GM12878 (cell line): ENCODE data around the gene FCRL6. TPM values are rescaled to one million over a fixed set of nuclear protein-coding genes. Genes with fewer than 3 reads are reported as not detected.

Experiments used
- ATAC-seq: fragments of 200-7000 bp; cut with Tn5 transposase; 3 replicates; pipeline ENCODE4 v1.9.1; 2020; ENCODE audit warnings: mild to moderate bottlenecking, moderate library complexity
- BruUV-seq: library from RNA; stranded (reverse); fragments of 400-500 nt; replicated peaks from 2 replicates; lab custom pipeline; 2021; lab: Mats Ljungman, UMichigan
- CTCF ChIA-PET: fragments of 300-600 bp; sonication (Branson Sonifier 250); formaldehyde crosslinking; extraction: SDS; loops from one replicate; lab custom pipeline; 2021; ENCODE audit warnings: inconsistent platforms; lab: Yijun Ruan, JAX
- POLR2A ChIA-PET: fragments of 350-600 bp; formaldehyde crosslinking; extraction: SDS; loops from one replicate; lab custom pipeline; 2021; ENCODE audit warnings: inconsistent platforms; lab: Charles Lee
- RAD21 ChIA-PET: fragments of 300-600 bp; sonication (Branson Sonifier 250); formaldehyde crosslinking; loops from one replicate; lab custom pipeline; 2023; ENCODE audit warnings: antibody characterized with exemption; ENCODE audit not compliant: unreplicated experiment; lab: Charles Lee
- SMC1A ChIA-PET: fragments of 300-600 bp; sonication (Branson Sonifier 250); formaldehyde crosslinking; loops from one replicate; lab custom pipeline; 2023; ENCODE audit not compliant: unreplicated experiment, uncharacterized antibody; lab: Charles Lee
- DNase-seq: peaks from one replicate; pipeline ENCODE4 v3.0.0-alpha.2; 2011; ENCODE audit warnings: low read depth, low spot score
- FAIRE-seq: peaks from 3 replicates; lab custom pipeline; 2011; peaks lifted over from hg19 to GRCh38; lab: Jason Lieb, UNC
- H2AFZ ChIP-seq: 2 replicates; pipeline ENCODE4 v1.6.0; 2011; ENCODE audit warnings: low read depth, low read length, control low read depth; ENCODE audit not compliant: control insufficient read depth
- H3K27ac ChIP-seq: 2 replicates; pipeline ENCODE4 v1.5.1; 2011; ENCODE audit warnings: control low read depth; ENCODE audit not compliant: control insufficient read depth, insufficient read depth
- H3K27me3 ChIP-seq, 2 experiments: replicated peaks in 1 of 2; 2 replicates each; pipeline versions ENCODE4 v1.6.0 to v1.6.1; 2011; ENCODE audit warnings: low read length in 1 of 2; ENCODE audit not compliant: control insufficient read depth in 2 of 2, insufficient read depth in 2 of 2
- H3K36me3 ChIP-seq, 2 experiments: 2 replicates each; pipeline ENCODE4 v1.5.1; 2011; ENCODE audit warnings: low read length in 1 of 2; ENCODE audit not compliant: control insufficient read depth in 2 of 2, insufficient read depth in 2 of 2
- H3K4me1 ChIP-seq: 2 replicates; pipeline ENCODE4 v1.6.1; 2011; ENCODE audit warnings: mild to moderate bottlenecking, low read length, moderate library complexity, mixed read lengths; ENCODE audit not compliant: control insufficient read depth, insufficient read depth
- H3K4me2 ChIP-seq: 2 replicates; pipeline ENCODE4 v1.6.0; 2011; ENCODE audit warnings: control low read depth; ENCODE audit not compliant: control insufficient read depth, insufficient read depth
- H3K4me3 ChIP-seq: fragments of 200-600 bp; sonication (generic); 2 replicates; pipeline ENCODE4 v1.5.1; 2016
- H3K79me2 ChIP-seq: 2 replicates; pipeline ENCODE4 v1.6.0; 2011; ENCODE audit warnings: low read length; ENCODE audit not compliant: control insufficient read depth, insufficient read depth
- H3K9ac ChIP-seq: 2 replicates; pipeline ENCODE4 v1.8.0; 2011; ENCODE audit warnings: low read length, control low read depth, mixed read lengths; ENCODE audit not compliant: control insufficient read depth, insufficient read depth
- H3K9me3 ChIP-seq: replicated peaks from 3 replicates; pipeline ENCODE4 v1.5.1; 2011; ENCODE audit warnings: mild to moderate bottlenecking, low read length; ENCODE audit not compliant: control insufficient read depth, insufficient read depth
- H4K20me1 ChIP-seq: 2 replicates; pipeline ENCODE4 v1.6.0; 2011; ENCODE audit not compliant: control insufficient read depth, insufficient read depth
- BHLHE40 ChIP-seq, 2 experiments: fragments of 450-650 bp in 1 of 2; IDR thresholded peaks; 2 replicates each; pipeline ENCODE4 v1.6.1; 2011 to 2017; ENCODE audit warnings: low read depth in 2 of 2, borderline replicate concordance in 1 of 2, improper control_type of control experiment in 1 of 2, low read length in 1 of 2, mild to moderate bottlenecking in 1 of 2
- GATAD2B ChIP-seq: fragments of 450-650 bp; conservative IDR thresholded peaks from 2 replicates; pipeline ENCODE4 v1.6.1; 2017; ENCODE audit warnings: low read depth, mild to moderate bottlenecking, moderate library complexity
- IKZF2 ChIP-seq, 2 experiments: fragments of 450-650 bp; IDR thresholded peaks; 2 replicates each; pipeline ENCODE4 v1.6.1; 2017; ENCODE audit warnings: mild to moderate bottlenecking in 2 of 2, moderate library complexity in 2 of 2
- IRF4 ChIP-seq: IDR thresholded peaks from 2 replicates; pipeline ENCODE4 v1.6.1; 2011; ENCODE audit warnings: low read depth, low read length
- JUNB ChIP-seq: IDR thresholded peaks from 2 replicates; pipeline ENCODE4 v1.6.1; 2016; ENCODE audit warnings: antibody characterized with exemption, mild to moderate bottlenecking
- MEF2B ChIP-seq: fragments of 450-650 bp; IDR thresholded peaks from 2 replicates; pipeline ENCODE4 v1.6.1; 2018; ENCODE audit warnings: mild to moderate bottlenecking, moderate library complexity; ENCODE audit not compliant: partially characterized antibody, poor library complexity, severe bottlenecking
- MTA2 ChIP-seq: fragments of 450-650 bp; IDR thresholded peaks from 2 replicates; pipeline ENCODE4 v1.6.1; 2016; ENCODE audit warnings: low read depth, mild to moderate bottlenecking, moderate library complexity
- SIX5 ChIP-seq: IDR thresholded peaks from 2 replicates; pipeline ENCODE4 v1.6.1; 2011; ENCODE audit warnings: mild to moderate bottlenecking, low read depth, low read length, moderate library complexity; ENCODE audit not compliant: severe bottlenecking
- SMARCA5 ChIP-seq: fragments of 450-650 bp; IDR thresholded peaks from 2 replicates; pipeline ENCODE4 v1.6.1; 2017; ENCODE audit warnings: mild to moderate bottlenecking
- SUZ12 ChIP-seq: fragments of 200-600 bp; sonication (generic); IDR thresholded peaks from one replicate; pipeline ENCODE4 v1.6.1; 2018; ENCODE audit warnings: antibody characterized with exemption, mild to moderate bottlenecking; ENCODE audit not compliant: unreplicated experiment
- ZZZ3 ChIP-seq: IDR thresholded peaks from 2 replicates; pipeline ENCODE4 v1.6.1; 2011; ENCODE audit warnings: low read depth; ENCODE audit not compliant: control insufficient read depth, insufficient read length
- WGBS: methylation state at CpG from one replicate; pipeline ENCODE4 v1.1.6; 2016; ENCODE audit warnings: low lambda C conversion rate; ENCODE audit not compliant: insufficient replicate concordance, insufficient coverage; ENCODE audit errors: missing lambda C conversion rate; 5-methylcytosine and 5-hydroxymethylcytosine counted together
- in situ Hi-C: fragments of 300-500 bp; cut with MboI; formaldehyde crosslinking; loops from 9 replicates; pipeline ENCODE4 v1.14.3; 2018; ENCODE audit warnings: mixed read lengths
- intact Hi-C: fragments of 100-400 bp; cut with micrococcal nuclease; formaldehyde crosslinking; loops from one replicate; pipeline ENCODE4 v1.14.2; 2022; ENCODE audit not compliant: unreplicated experiment
- polyA plus RNA-seq, 11 experiments: library from polyadenylated mRNA; depleted of rRNA in 4 of 11; unstranded in 6 of 11; stranded (reverse) in 5 of 11; fragments of >200 nt; fragmentation: Nextera tagmentation in 4 of 11; fragmentation: Illumina TruSeq in 1 of 11; extraction: Ambion mirVana in 4 of 11; extraction: Trizol in 1 of 11; gene quantifications; 1 replicate in 1 of 11; 2 replicates in 10 of 11; pipeline versions ENCODE4 v1.2.1 to v1.2.3, GENCODE V29; 2011 to 2016; ENCODE audit warnings: inconsistent platforms in 2 of 11, missing spikeins in 2 of 11, low read depth in 1 of 11
- total RNA-seq, 4 experiments: library from RNA; depleted of rRNA in 3 of 4; stranded (reverse); fragments of >200 nt in 3 of 4; fragmentation: Illumina TruSeq in 1 of 4; extraction: Trizol in 1 of 4; gene quantifications; 2 replicates each; pipeline versions ENCODE4 v1.2.1 to v1.2.3, GENCODE V29; 2013 to 2021
- TF ChIP-seq, protein P1 (sequence below): IDR thresholded peaks from 2 replicates; pipeline ENCODE4 v1.6.1; 2012; ENCODE audit warnings: improper control_type of control experiment, low read depth, low read length; ENCODE audit not compliant: insufficient replicate concordance
- TF ChIP-seq, protein P2 (sequence below): fragments of 450-650 bp; formaldehyde crosslinking; IDR thresholded peaks from 2 replicates; pipeline ENCODE4 v1.4.0; 2022; ENCODE audit warnings: mild to moderate bottlenecking, moderate library complexity

The FCRL6 gene
- total and polyA plus RNA-seq, 10 of the 15 experiments (the other 5 are each of a cell fraction or from before 2014, with no cell fraction given) = 0.04 to 0.16 (median 0.11) TPM; not detected in 7

DNA sequence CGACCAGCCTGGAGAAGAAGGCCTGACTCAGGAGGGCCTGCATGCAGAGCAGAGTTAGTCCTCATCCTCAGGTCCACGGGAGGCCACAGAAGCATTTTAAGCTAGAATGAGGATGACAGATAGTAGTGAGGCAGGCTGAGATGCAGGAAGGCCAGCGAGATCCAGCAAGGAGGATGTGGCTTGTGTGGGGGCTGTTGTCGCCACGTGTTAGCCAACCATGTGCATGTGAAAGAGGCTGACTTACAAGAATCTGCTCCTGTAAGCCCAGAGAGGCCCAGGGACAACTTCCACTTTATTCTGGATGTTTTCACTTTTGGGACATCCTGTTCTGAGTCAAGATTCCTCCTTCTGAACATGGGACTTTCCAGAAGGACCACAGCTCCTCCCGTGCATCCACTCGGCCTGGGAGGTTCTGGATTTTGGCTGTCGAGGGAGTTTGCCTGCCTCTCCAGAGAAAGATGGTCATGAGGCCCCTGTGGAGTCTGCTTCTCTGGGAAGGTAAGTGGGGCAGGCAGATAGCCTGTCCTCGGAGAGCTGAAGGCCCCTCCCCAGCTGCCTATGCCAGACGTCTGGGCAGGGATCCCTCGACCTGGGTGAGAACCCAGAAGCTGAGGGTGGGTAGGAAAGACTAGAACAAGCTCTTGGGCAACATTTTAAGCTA lies 24.4 kb downstream of the FCRL6 start, which contains the start of gene SLAMF8:
SLAMF8 (plus strand) TSS at position 433 of the 661 bp plus-strand sequence; CDS start at position 459, 26 bp downstream.
- intact Hi-C loops = loop anchor here (2.0 to 5.0 kb wide), 2 partner anchors 44 to 64 kb away; partner anchors contain the start of gene DUSP23
- H3K4me1 ChIP-seq = peaks cover 35% of the 10 kb centered on the region
- peak within 1 kb of the TSS; percentile 30 for H3K4me2 ChIP-seq
- DNase-seq = peak; percentile 33
- ChIA-PET RAD21 (interaction anchor here (1.1 to 1.5 kb wide), 2 partner anchors 21 to 64 kb away, joined by 3 read pairs; no protein-coding TSS in a partner anchor), SMC1A (interaction anchor here (1.1 to 3.4 kb wide), 5 partner anchors 13 to 181 kb away, joined by 3 to 21 read pairs (median 5); no protein-coding TSS in a partner anchor), POLR2A (interaction anchor here (0.9 to 1.0 kb wide), 2 partner anchors 27 to 63 kb away, joined by 3 read pairs; no protein-coding TSS in a partner anchor), CTCF (interaction anchor here (0.9 to 16.1 kb wide), 4 partner anchors 25 to 183 kb away, joined by 4 to 178 read pairs (median 10); partner anchors contain the start of gene FCRL6)
- H3K4me3 ChIP-seq = no peak within 1 kb of the TSS
- no peak within 1 kb of the TSS for H3K9ac ChIP-seq
- H3K9me3 ChIP-seq = peaks cover 2% of the 10 kb centered on the region; the same call in 1 of the 3 replicates
- H3K27me3 ChIP-seq = peaks cover 0 to 4% of the 10 kb centered on the region in 2 experiments; a peak in 1 of 4 replicates
- peak; percentile 50 for ATAC-seq
- no peaks in the 10 kb centered on the region for H4K20me1 ChIP-seq
- no peaks in the 10 kb centered on the region for H3K36me3 ChIP-seq
- 36% methylated on average over 11 of the region's 11 CpGs for WGBS
- no TSS peak for BruUV-seq
- in situ Hi-C loops = no loop called here
- H2AFZ ChIP-seq = no peak within 1 kb of the TSS
- H3K79me2 ChIP-seq = no peaks in the 10 kb centered on the region
- peak; percentile 18 for FAIRE-seq
- H3K27ac ChIP-seq = 0 out of 2 replicates have a peak within 1 kb of the TSS, but pooled peaks have one; percentile 4
- TF ChIP-seq MTA2 = peak; percentile 26; the same call in 1 of the 2 replicates
- TF ChIP-seq SMARCA5 = no peak
- TF ChIP-seq IKZF2 (IDR thresholded peaks at IDR 0.05) = peak; percentile 53 to 60
- TF ChIP-seq MEF2B = peak; percentile 46
- no peak for TF ChIP-seq ZZZ3
- TF ChIP-seq SUZ12 = no peak
- no peak for TF ChIP-seq SIX5
- no peak for TF ChIP-seq IRF4
- TF ChIP-seq, protein P1, sequence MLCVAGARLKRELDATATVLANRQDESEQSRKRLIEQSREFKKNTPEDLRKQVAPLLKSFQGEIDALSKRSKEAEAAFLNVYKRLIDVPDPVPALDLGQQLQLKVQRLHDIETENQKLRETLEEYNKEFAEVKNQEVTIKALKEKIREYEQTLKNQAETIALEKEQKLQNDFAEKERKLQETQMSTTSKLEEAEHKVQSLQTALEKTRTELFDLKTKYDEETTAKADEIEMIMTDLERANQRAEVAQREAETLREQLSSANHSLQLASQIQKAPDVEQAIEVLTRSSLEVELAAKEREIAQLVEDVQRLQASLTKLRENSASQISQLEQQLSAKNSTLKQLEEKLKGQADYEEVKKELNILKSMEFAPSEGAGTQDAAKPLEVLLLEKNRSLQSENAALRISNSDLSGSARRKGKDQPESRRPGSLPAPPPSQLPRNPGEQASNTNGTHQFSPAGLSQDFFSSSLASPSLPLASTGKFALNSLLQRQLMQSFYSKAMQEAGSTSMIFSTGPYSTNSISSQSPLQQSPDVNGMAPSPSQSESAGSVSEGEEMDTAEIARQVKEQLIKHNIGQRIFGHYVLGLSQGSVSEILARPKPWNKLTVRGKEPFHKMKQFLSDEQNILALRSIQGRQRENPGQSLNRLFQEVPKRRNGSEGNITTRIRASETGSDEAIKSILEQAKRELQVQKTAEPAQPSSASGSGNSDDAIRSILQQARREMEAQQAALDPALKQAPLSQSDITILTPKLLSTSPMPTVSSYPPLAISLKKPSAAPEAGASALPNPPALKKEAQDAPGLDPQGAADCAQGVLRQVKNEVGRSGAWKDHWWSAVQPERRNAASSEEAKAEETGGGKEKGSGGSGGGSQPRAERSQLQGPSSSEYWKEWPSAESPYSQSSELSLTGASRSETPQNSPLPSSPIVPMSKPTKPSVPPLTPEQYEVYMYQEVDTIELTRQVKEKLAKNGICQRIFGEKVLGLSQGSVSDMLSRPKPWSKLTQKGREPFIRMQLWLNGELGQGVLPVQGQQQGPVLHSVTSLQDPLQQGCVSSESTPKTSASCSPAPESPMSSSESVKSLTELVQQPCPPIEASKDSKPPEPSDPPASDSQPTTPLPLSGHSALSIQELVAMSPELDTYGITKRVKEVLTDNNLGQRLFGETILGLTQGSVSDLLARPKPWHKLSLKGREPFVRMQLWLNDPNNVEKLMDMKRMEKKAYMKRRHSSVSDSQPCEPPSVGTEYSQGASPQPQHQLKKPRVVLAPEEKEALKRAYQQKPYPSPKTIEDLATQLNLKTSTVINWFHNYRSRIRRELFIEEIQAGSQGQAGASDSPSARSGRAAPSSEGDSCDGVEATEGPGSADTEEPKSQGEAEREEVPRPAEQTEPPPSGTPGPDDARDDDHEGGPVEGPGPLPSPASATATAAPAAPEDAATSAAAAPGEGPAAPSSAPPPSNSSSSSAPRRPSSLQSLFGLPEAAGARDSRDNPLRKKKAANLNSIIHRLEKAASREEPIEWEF = no peak
- TF ChIP-seq, protein P2, sequence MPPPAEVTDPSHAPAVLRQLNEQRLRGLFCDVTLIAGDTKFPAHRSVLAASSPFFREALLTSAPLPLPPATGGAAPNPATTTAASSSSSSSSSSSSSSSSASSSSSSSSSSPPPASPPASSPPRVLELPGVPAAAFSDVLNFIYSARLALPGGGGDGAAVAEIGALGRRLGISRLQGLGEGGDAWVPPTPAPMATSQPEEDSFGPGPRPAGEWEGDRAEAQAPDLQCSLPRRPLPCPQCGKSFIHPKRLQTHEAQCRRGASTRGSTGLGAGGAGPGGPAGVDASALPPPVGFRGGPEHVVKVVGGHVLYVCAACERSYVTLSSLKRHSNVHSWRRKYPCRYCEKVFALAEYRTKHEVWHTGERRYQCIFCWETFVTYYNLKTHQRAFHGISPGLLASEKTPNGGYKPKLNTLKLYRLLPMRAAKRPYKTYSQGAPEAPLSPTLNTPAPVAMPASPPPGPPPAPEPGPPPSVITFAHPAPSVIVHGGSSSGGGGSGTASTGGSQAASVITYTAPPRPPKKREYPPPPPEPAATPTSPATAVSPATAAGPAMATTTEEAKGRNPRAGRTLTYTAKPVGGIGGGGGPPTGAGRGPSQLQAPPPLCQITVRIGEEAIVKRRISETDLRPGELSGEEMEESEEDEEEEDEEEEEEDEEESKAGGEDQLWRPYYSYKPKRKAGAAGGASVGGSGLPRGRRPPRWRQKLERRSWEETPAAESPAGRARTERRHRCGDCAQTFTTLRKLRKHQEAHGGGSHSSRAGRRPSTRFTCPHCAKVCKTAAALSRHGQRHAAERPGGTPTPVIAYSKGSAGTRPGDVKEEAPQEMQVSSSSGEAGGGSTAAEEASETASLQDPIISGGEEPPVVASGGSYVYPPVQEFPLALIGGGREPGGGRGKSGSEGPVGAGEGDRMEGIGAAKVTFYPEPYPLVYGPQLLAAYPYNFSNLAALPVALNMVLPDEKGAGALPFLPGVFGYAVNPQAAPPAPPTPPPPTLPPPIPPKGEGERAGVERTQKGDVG (CRISPR knock-in tag) = no peak
- no peak for TF ChIP-seq JUNB
- TF ChIP-seq GATAD2B = no peak
- peak; percentile 45 to 50; a peak in 2 of 4 replicates for TF ChIP-seq BHLHE40 (IDR thresholded peaks at IDR 0.05; ENCODE audit: borderline replicate concordance in 1 of 2, low read depth in 2 of 2, low read length in 1 of 2)
